ENCODE data around the gene CALD1. TPM values are rescaled to one million over a fixed set of nuclear protein-coding genes. Genes with fewer than 3 reads are reported as not detected.

CALD1 gene
- total and polyA plus RNA-seq, 4 donors = 48.0 to 226 (median 95.2) TPM

GRCh38 chr7:134828361-134828760, 48.9 kb downstream of the CALD1 start:
- TF ChIP-seq RAD21 (IDR thresholded peaks at IDR 0.05) (no peak), HNF4G (IDR thresholded peaks at IDR 0.05) (no peak), MAX (IDR thresholded peaks at IDR 0.05) (no peak), JUND (IDR thresholded peaks at IDR 0.05) (no peak), GABPA (IDR thresholded peaks at IDR 0.05 in 1 of 2, conservative IDR thresholded peaks at IDR 0.05 in 1 of 2) (no peak), NR2F2 (IDR thresholded peaks at IDR 0.05) (no peak)
- DNase-seq (ENCODE audit: low spot score) = no peak
- no peaks in the 10 kb centered on the region for H3K27me3 ChIP-seq (ENCODE audit: control insufficient read depth in 4 of 4, insufficient read depth in 4 of 4, low read length in 3 of 4)
- H3K27ac ChIP-seq (ENCODE audit: low read depth in 1 of 2, low read length in 2 of 2) = no peak overlapping the region
- H3K36me3 ChIP-seq (ENCODE audit: control insufficient read depth in 4 of 4, insufficient read depth in 3 of 4, low read depth in 1 of 4, low read length in 3 of 4) = no peaks in the 10 kb centered on the region
- H3K9ac ChIP-seq (ENCODE audit: low read depth in 1 of 2, low read length in 2 of 2) = no peak overlapping the region
- no peaks in the 10 kb centered on the region for H3K4me1 ChIP-seq (ENCODE audit: control insufficient read depth in 4 of 4, insufficient read depth in 4 of 4, low read length in 3 of 4)
- no peak overlapping the region for H3K4me3 ChIP-seq (ENCODE audit: low read depth in 1 of 3, low read length in 3 of 3)
- H3K9me3 ChIP-seq (ENCODE audit: control insufficient read depth in 4 of 4, low read length in 3 of 4) = no peaks in the 10 kb centered on the region
- WGBS = 87% methylated on average over 2 of the region's 2 CpGs

- Histone ChIP-seq H3K9ac (ENCODE audit: low read depth in 1 of 2, low read length in 2 of 2) (no peak overlapping the region), H3K36me3 (ENCODE audit: control insufficient read depth in 4 of 4, insufficient read depth in 3 of 4, low read depth in 1 of 4, low read length in 3 of 4) (no peaks in the 10 kb centered on the region), H3K9me3 (ENCODE audit: control insufficient read depth in 4 of 4, low read length in 3 of 4) (no peaks in the 10 kb centered on the region), H3K27ac (ENCODE audit: low read depth in 1 of 2, low read length in 2 of 2) (no peak overlapping the region), H3K4me1 (ENCODE audit: control insufficient read depth in 4 of 4, insufficient read depth in 4 of 4, low read length in 3 of 4) (no peaks in the 10 kb centered on the region), H3K27me3 (ENCODE audit: control insufficient read depth in 4 of 4, insufficient read depth in 4 of 4, low read length in 3 of 4) (no peaks in the 10 kb centered on the region), H3K4me3 (ENCODE audit: low read depth in 1 of 3, low read length in 3 of 3) (no peak overlapping the region)
- no peak for TF ChIP-seq RAD21 (IDR thresholded peaks at IDR 0.05)
- TF ChIP-seq HNF4G (IDR thresholded peaks at IDR 0.05) = no peak
- TF ChIP-seq YY1 (IDR thresholded peaks at IDR 0.05) = no peak
- no peak for TF ChIP-seq SP1 (IDR thresholded peaks at IDR 0.05)
- no peak for TF ChIP-seq TAF1 (conservative IDR thresholded peaks at IDR 0.05)
- TF ChIP-seq FOXA1 (IDR thresholded peaks at IDR 0.05) = no peak
- no peak for TF ChIP-seq HNF4A (conservative IDR thresholded peaks at IDR 0.05)
- no peak for TF ChIP-seq EGR1 (IDR thresholded peaks at IDR 0.05; ENCODE audit: low read depth in 2 of 2)
- WGBS = 75% methylated on average over 3 of the region's 3 CpGs
- no peak for DNase-seq (ENCODE audit: low spot score)
These were observed 50.0 kb downstream of the CALD1 start for GRCh38 chr7:134829380-134829986.

- no peaks in the 10 kb centered on the region for H3K4me1 ChIP-seq (ENCODE audit: control insufficient read depth in 4 of 4, insufficient read depth in 4 of 4, low read length in 3 of 4)
- H3K27me3 ChIP-seq (ENCODE audit: control insufficient read depth in 4 of 4, insufficient read depth in 4 of 4, low read length in 3 of 4) = no peaks in the 10 kb centered on the region
- no peak overlapping the region for H3K9ac ChIP-seq (ENCODE audit: low read depth in 1 of 2, low read length in 2 of 2)
- no peaks in the 10 kb centered on the region for H3K9me3 ChIP-seq (ENCODE audit: control insufficient read depth in 4 of 4, low read length in 3 of 4)
- 60% methylated on average over 15 of the region's 15 CpGs for WGBS
- no peak for TF ChIP-seq YY1 (IDR thresholded peaks at IDR 0.05)
- TF ChIP-seq JUND (IDR thresholded peaks at IDR 0.05) = no peak
- no peak for TF ChIP-seq MAX (IDR thresholded peaks at IDR 0.05)
- TF ChIP-seq FOXA2 (IDR thresholded peaks at IDR 0.05) = no peak
- TF ChIP-seq NR2F2 (IDR thresholded peaks at IDR 0.05) = no peak
- no peak for TF ChIP-seq SP1 (IDR thresholded peaks at IDR 0.05)
- no peak for TF ChIP-seq ZBTB33 (IDR thresholded peaks at IDR 0.05)
- TF ChIP-seq CTCF (IDR thresholded peaks at IDR 0.05; ENCODE audit: low read depth, low read length, missing input control) = no peak
- TF ChIP-seq EGR1 (IDR thresholded peaks at IDR 0.05; ENCODE audit: low read depth in 2 of 2) = no peak
- TF ChIP-seq RAD21 (IDR thresholded peaks at IDR 0.05) = no peak
- no peak overlapping the region for H3K27ac ChIP-seq (ENCODE audit: low read depth in 1 of 2, low read length in 2 of 2)
- H3K36me3 ChIP-seq (ENCODE audit: control insufficient read depth in 4 of 4, insufficient read depth in 3 of 4, low read depth in 1 of 4, low read length in 3 of 4) = no peaks in the 10 kb centered on the region
- H3K4me3 ChIP-seq (ENCODE audit: low read depth in 1 of 3, low read length in 3 of 3) = peak overlapping the region in 1 of 3 donors; percentile 16
- no peak for DNase-seq (ENCODE audit: low spot score)
These were observed 52.4 kb downstream of the CALD1 start for GRCh38 chr7:134831862-134832261.
